Skeletal muscle tissue (tissue), 4 donors: ENCODE data around the gene RTN4IP1. TPM values are rescaled to one million over a fixed set of nuclear protein-coding genes. Genes with fewer than 3 reads are reported as not detected.
"Not testable (repeated sequence)": the region's sequence is repeated elsewhere in the genome, so short reads cannot be mapped to it uniquely, and the experiment has no call there.

ENCODE experiments used
- H3K27ac ChIP-seq: one replicate; pipeline ENCODE4 v1.7.0; 2013; ENCODE audit warnings: mild to moderate bottlenecking, low read depth, low read length, inconsistent platforms
- H3K27me3 ChIP-seq, 3 donors: one replicate each; pipeline ENCODE4 v1.7.0; 2013; ENCODE audit warnings: low read length in 3 of 3; ENCODE audit not compliant: control insufficient read depth in 3 of 3, insufficient read depth in 3 of 3
- H3K36me3 ChIP-seq, 3 donors: one replicate each; pipeline ENCODE4 v1.7.0; 2013; ENCODE audit warnings: low read length in 3 of 3; ENCODE audit not compliant: control insufficient read depth in 3 of 3, insufficient read depth in 3 of 3
- H3K4me1 ChIP-seq, 3 donors: one replicate each; pipeline ENCODE4 v1.7.0; 2013; ENCODE audit warnings: low read length in 3 of 3, mild to moderate bottlenecking in 3 of 3; ENCODE audit not compliant: control insufficient read depth in 3 of 3, insufficient read depth in 3 of 3
- H3K4me3 ChIP-seq, 3 donors: one replicate each; pipeline ENCODE4 v1.7.0; 2013; ENCODE audit warnings: low read length in 3 of 3
- H3K9ac ChIP-seq, 3 donors: one replicate each; pipeline ENCODE4 v1.7.0; 2013; ENCODE audit warnings: low read length in 3 of 3, mild to moderate bottlenecking in 3 of 3, moderate library complexity in 2 of 3, low read depth in 1 of 3
- H3K9me3 ChIP-seq, 3 donors: one replicate each; pipeline ENCODE4 v1.7.0; 2013; ENCODE audit warnings: low read length in 3 of 3; ENCODE audit not compliant: control insufficient read depth in 3 of 3
- total RNA-seq: library from RNA; depleted of rRNA; stranded (reverse); fragments of >200 nt; gene quantifications from one replicate; pipeline ENCODE4 v1.2.3, GENCODE V29; 2014
- donor health status: Osteomylitis.

The RTN4IP1 gene
- total RNA-seq, 1 donor from 2014 or later, result 8.4 TPM

- Histone ChIP-seq H3K4me1 (peaks cover 2 to 10% (median 2%) of the 10 kb centered on the region in 3 donors), H3K36me3 (peaks cover 13 to 30% (median 16%) of the 10 kb centered on the region in 3 donors), H3K27me3 (no peaks in the 10 kb centered on the region), H3K9me3 (no peaks in the 10 kb centered on the region), H3K27ac (no peak overlapping the region), H3K9ac (no peak overlapping the region), H3K4me3 (no peak overlapping the region)
These were observed 60.8 kb downstream of the RTN4IP1 start for GRCh38 chr6:106568530-106568929.

DNA sequence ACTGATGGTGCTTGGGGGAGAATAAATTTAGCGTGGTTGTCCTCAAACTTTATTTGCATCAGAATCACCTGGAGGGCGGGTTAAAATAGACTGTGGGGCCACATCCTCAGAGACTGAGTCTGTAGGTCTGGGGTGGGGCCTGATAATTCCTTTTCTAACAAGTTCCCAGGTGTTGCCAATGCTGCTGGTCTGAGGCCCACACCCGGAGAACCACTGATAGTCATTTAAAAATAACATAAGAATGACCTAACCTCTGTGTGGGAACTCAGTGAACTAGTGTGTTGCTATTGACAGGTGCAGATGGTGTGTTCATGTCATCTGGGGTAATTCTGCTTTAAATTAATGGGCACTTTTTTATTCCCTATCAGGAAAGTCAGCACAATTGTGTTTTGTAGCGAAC lies 64.8 kb downstream of the RTN4IP1 start:
- Histone ChIP-seq H3K36me3 (peaks cover 3 to 6% (median 5%) of the 10 kb centered on the region in 3 donors), H3K27ac (no peak overlapping the region), H3K4me3 (no peak overlapping the region), H3K27me3 (no peaks in the 10 kb centered on the region), H3K4me1 (peaks cover 0 to 2% (median 0%) of the 10 kb centered on the region in 3 donors), H3K9ac (no peak overlapping the region), H3K9me3 (no peaks in the 10 kb centered on the region)

DNA sequence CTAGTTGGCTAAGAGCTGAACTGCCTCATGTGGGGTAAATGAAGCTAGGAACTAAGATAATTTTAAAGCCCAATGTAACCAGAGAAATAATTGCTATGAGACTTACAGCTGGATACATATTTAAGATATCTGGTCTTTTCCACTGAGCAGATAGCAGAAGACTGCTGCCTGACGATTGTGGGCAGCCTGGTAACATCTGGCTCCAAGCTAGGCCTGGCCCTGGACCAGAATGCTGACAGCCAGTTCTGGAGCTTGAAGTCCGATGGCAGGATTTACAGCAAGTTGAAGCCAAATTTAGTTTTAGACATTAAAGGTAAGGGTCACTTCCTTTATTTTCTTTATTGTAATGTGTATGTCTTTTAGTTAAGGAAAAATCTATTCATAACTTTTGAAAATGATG lies 65.7 kb downstream of the RTN4IP1 start:
- Histone ChIP-seq H3K36me3 (peaks cover 3 to 5% (median 4%) of the 10 kb centered on the region in 3 donors), H3K27ac (no peak overlapping the region), H3K4me3 (no peak overlapping the region), H3K27me3 (no peaks in the 10 kb centered on the region), H3K4me1 (peaks cover 0 to 2% (median 0%) of the 10 kb centered on the region in 3 donors), H3K9me3 (no peaks in the 10 kb centered on the region), H3K9ac (peak overlapping the region in 1 of 3 donors; percentile 35)

GRCh38 chr6:106561686-106562405 lies 67.5 kb downstream of the RTN4IP1 start:
- Histone ChIP-seq H3K36me3 (peaks cover 0 to 3% (median 0%) of the 10 kb centered on the region in 3 donors), H3K27me3 (no peaks in the 10 kb centered on the region), H3K4me3 (no peak overlapping the region), H3K9ac (no peak overlapping the region), H3K27ac (no peak overlapping the region), H3K4me1 (peaks cover 0 to 2% (median 0%) of the 10 kb centered on the region in 3 donors), H3K9me3 (no peaks in the 10 kb centered on the region)

DNA sequence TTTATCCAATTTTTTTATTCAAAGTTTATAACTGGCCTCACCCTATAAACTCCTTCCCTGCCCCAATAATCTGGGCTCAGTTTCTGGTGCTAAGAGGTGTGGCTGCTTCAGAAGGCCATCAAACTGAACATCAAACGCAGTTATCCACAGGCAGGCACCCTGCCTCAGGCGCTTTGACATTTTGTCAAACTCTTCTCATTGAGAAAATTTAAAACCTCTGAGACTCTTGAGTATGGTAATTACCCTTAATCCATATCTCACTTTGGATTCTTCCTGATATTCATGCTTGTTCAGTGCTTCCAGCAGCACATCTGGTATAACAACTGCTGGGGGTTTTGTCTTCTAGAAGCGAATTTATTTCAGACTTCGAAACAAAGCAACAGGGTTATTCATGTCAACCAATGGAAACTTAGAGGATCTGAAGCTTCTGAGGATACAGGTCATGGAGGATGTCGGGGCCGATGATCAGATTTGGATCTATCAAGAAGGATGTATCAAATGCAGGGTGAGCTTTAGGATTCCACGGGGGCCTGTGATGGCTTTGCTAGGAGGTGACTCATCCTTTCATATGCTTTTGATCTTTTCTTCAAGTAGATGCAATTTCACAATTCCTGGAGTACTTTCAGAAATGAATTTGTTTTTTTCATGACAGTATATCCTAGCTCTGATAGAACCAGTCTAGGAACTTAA lies 68.2 kb downstream of the RTN4IP1 start:
- H3K27me3 ChIP-seq, result no peaks in the 10 kb centered on the region
- H3K27ac ChIP-seq, result no peak overlapping the region
- H3K36me3 ChIP-seq, result peaks cover 0 to 3% (median 0%) of the 10 kb centered on the region in 3 donors

DNA sequence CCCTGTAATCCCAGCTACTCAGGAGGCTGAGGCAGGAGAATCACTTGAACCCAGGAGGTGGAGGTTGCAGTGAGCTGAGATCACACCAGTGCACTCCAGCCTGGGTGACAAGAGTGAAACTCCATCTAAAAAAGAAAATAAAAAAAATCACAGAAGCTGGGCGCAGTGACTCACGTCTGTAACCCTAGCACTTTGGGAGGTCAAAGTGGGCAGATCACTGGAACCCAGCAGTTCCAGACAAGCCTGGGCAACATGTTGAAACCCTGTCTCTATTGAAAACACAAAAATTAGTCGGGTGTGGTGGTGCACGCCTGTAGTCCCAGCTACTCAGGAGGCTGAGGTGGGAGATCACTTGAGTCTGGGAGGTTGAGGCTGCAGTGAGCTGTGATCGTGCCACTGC lies 69.6 kb downstream of the RTN4IP1 start:
- H3K4me1 ChIP-seq, H3K9ac ChIP-seq, H3K4me3 ChIP-seq, H3K9me3 ChIP-seq, H3K36me3 ChIP-seq, H3K27ac ChIP-seq, H3K27me3 ChIP-seq: not testable (repeated sequence)

More for the DNA sequence above, 68.2 kb downstream of the RTN4IP1 start:
- Histone ChIP-seq H3K4me3 (no peak overlapping the region), H3K9me3 (no peaks in the 10 kb centered on the region), H3K9ac (no peak overlapping the region), H3K4me1 (no peaks in the 10 kb centered on the region)

GRCh38 chr6:106558364-106558763 lies 70.9 kb downstream of the RTN4IP1 start:
- Histone ChIP-seq H3K4me3 (no peak overlapping the region), H3K36me3 (peaks cover 5 to 7% (median 5%) of the 10 kb centered on the region in 3 donors), H3K4me1 (no peaks in the 10 kb centered on the region), H3K27me3 (no peaks in the 10 kb centered on the region), H3K27ac (no peak overlapping the region), H3K9me3 (no peaks in the 10 kb centered on the region), H3K9ac (no peak overlapping the region)

- peaks cover 5 to 7% (median 6%) of the 10 kb centered on the region in 3 donors for H3K36me3 ChIP-seq
- no peaks in the 10 kb centered on the region for H3K4me1 ChIP-seq
- H3K9me3 ChIP-seq, result no peaks in the 10 kb centered on the region
- no peak overlapping the region for H3K4me3 ChIP-seq
- H3K9ac ChIP-seq, result no peak overlapping the region
- no peak overlapping the region for H3K27ac ChIP-seq
- H3K27me3 ChIP-seq, result no peaks in the 10 kb centered on the region
These were observed 71.5 kb downstream of the RTN4IP1 start for GRCh38 chr6:106557837-106558236.

- peaks cover 5 to 7% (median 6%) of the 10 kb centered on the region in 3 donors for H3K36me3 ChIP-seq
These were observed 72.8 kb downstream of the RTN4IP1 start for GRCh38 chr6:106556368-106556960.

GRCh38 chr6:106555767-106556166 lies 73.5 kb downstream of the RTN4IP1 start:
- no peaks in the 10 kb centered on the region for H3K27me3 ChIP-seq
- no peaks in the 10 kb centered on the region for H3K4me1 ChIP-seq
- peaks cover 5 to 7% (median 6%) of the 10 kb centered on the region in 3 donors for H3K36me3 ChIP-seq
- H3K27ac ChIP-seq, result no peak overlapping the region
- H3K9ac ChIP-seq, result no peak overlapping the region
- no peaks in the 10 kb centered on the region for H3K9me3 ChIP-seq
- no peak overlapping the region for H3K4me3 ChIP-seq

More at GRCh38 chr6:106556368-106556960, 72.8 kb downstream of the RTN4IP1 start:
- H3K4me1 ChIP-seq, result no peaks in the 10 kb centered on the region
- no peak overlapping the region for H3K4me3 ChIP-seq
- no peaks in the 10 kb centered on the region for H3K27me3 ChIP-seq
- no peak overlapping the region for H3K9ac ChIP-seq
- no peak overlapping the region for H3K27ac ChIP-seq
- no peaks in the 10 kb centered on the region for H3K9me3 ChIP-seq
